ENCODE data around the gene HSBP1. TPM values are rescaled to one million over a fixed set of nuclear protein-coding genes. Genes with fewer than 3 reads are reported as not detected.
A peak's percentile ranks its signal among the peaks of the same experiment; 100 is the strongest.

Gene HSBP1
- total and polyA plus RNA-seq, 2 donors (not counting 1 experiment from before 2014, with no cell fraction given), result 135 to 184 TPM

DNA sequence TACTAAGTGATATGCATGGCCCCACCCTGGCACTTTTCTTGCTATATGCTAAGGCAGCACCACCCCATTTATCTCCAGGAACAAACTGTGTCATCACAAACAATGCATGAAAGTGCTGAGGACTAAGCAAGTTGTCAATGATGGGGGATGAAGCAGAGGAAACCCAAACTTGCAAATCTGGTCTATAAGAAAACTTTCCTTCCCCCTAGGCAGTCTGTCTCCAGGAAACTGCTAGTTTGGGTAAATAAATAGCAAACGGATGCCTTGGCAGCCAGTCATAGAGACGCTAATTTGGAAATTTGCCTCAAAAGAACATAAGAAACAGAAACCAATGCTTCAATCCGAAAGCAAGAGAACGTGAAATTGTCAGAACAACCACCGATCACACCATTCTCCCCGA, 5.6 kb upstream of the HSBP1 start:
- peak; percentile 67 to 81 for DNase-seq (ENCODE audit: low read depth in 2 of 2)
- Histone ChIP-seq H2AFZ (ENCODE audit: low read length) (peak overlapping the region; percentile 48), H4K20me1 (ENCODE audit: control insufficient read depth, extremely low read depth, insufficient read depth, low read length) (no peaks in the 10 kb centered on the region), H3K27ac (ENCODE audit: insufficient read depth, low read length) (peak overlapping the region; percentile 62), H3K79me2 (ENCODE audit: control insufficient read depth, insufficient read depth, low read length) (no peaks in the 10 kb centered on the region), H3K36me3 (ENCODE audit: control insufficient read depth, insufficient read depth, low read length) (no peaks in the 10 kb centered on the region), H3K4me1 (ENCODE audit: control insufficient read depth, extremely low read depth, insufficient read depth, low read length) (peaks cover 4% of the 10 kb centered on the region), H3K27me3 (ENCODE audit: control insufficient read depth, insufficient read depth, low read length) (no peaks in the 10 kb centered on the region), H3K4me2 (ENCODE audit: extremely low read depth, insufficient read depth, low read length) (peak overlapping the region; percentile 76), H3K4me3 (replicated peaks in 1 of 4; ENCODE audit: control extremely low read depth in 1 of 4, insufficient read depth in 1 of 4, low read depth in 3 of 4, low read length in 4 of 4) (peak overlapping the region; percentile 22 to 54 (median 41)), H3K9ac (ENCODE audit: insufficient read depth, low read length) (no peak overlapping the region), H3K9me3 (ENCODE audit: control insufficient read depth, insufficient read depth, low read depth, low read length) (no peaks in the 10 kb centered on the region)
- TF ChIP-seq, protein P1, sequence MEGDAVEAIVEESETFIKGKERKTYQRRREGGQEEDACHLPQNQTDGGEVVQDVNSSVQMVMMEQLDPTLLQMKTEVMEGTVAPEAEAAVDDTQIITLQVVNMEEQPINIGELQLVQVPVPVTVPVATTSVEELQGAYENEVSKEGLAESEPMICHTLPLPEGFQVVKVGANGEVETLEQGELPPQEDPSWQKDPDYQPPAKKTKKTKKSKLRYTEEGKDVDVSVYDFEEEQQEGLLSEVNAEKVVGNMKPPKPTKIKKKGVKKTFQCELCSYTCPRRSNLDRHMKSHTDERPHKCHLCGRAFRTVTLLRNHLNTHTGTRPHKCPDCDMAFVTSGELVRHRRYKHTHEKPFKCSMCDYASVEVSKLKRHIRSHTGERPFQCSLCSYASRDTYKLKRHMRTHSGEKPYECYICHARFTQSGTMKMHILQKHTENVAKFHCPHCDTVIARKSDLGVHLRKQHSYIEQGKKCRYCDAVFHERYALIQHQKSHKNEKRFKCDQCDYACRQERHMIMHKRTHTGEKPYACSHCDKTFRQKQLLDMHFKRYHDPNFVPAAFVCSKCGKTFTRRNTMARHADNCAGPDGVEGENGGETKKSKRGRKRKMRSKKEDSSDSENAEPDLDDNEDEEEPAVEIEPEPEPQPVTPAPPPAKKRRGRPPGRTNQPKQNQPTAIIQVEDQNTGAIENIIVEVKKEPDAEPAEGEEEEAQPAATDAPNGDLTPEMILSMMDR (conservative IDR thresholded peaks at IDR 0.05 in 1 of 2, IDR thresholded peaks at IDR 0.05 in 1 of 2; ENCODE audit: low read depth in 1 of 2, low read length in 2 of 2), result no peak
- TF ChIP-seq EZH2 (IDR thresholded peaks at IDR 0.05; ENCODE audit: low read length, missing control alignments), result no peak

DNA sequence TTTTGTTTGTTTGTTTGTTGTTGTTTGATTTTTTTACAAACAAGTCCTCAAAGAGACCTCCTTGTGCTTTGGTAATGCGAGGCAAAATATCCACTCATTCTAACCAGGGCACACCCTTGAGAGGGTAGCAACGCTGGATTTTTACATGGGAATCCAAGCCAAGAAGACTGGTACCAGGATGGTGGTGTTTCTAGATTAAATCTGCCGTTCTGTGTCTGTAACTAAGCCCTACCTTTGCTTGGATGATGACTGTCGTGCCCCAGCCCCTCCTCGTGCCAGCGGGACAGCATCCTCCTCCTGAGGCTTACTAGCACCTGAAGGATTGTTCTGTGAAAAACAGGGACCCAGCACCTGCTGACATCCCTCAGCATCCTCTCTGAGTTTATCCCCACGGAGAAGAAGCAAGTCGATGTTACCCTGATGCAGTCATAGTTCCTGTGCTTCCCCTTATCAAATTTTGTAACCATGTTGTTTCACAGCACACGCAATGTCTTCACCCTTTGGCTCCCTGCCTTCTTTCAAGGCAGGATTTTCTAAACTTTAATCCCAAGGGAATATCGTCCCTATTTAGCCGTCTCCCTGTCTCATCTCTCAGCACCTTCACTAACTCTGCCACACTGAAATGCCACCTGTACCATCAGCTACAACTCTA, 5.1 kb upstream of the HSBP1 start:
- Histone ChIP-seq H4K20me1 (ENCODE audit: control insufficient read depth, extremely low read depth, insufficient read depth, low read length) (no peaks in the 10 kb centered on the region), H3K79me2 (ENCODE audit: control insufficient read depth, insufficient read depth, low read length) (no peaks in the 10 kb centered on the region), H3K9ac (ENCODE audit: insufficient read depth, low read length) (peak overlapping the region; percentile 33), H2AFZ (ENCODE audit: low read length) (peak overlapping the region; percentile 48), H3K9me3 (ENCODE audit: control insufficient read depth, insufficient read depth, low read depth, low read length) (no peaks in the 10 kb centered on the region), H3K4me1 (ENCODE audit: control insufficient read depth, extremely low read depth, insufficient read depth, low read length) (peaks cover 4% of the 10 kb centered on the region), H3K27me3 (ENCODE audit: control insufficient read depth, insufficient read depth, low read length) (no peaks in the 10 kb centered on the region), H3K27ac (ENCODE audit: insufficient read depth, low read length) (peak overlapping the region; percentile 62), H3K4me3 (replicated peaks in 1 of 4; ENCODE audit: control extremely low read depth in 1 of 4, insufficient read depth in 1 of 4, low read depth in 3 of 4, low read length in 4 of 4) (peak overlapping the region; percentile 22 to 54 (median 41)), H3K36me3 (ENCODE audit: control insufficient read depth, insufficient read depth, low read length) (no peaks in the 10 kb centered on the region), H3K4me2 (ENCODE audit: extremely low read depth, insufficient read depth, low read length) (peak overlapping the region; percentile 76)
- no peak for TF ChIP-seq EZH2 (IDR thresholded peaks at IDR 0.05; ENCODE audit: low read length, missing control alignments)
- TF ChIP-seq, protein P1 (conservative IDR thresholded peaks at IDR 0.05 in 1 of 2, IDR thresholded peaks at IDR 0.05 in 1 of 2; ENCODE audit: low read depth in 1 of 2, low read length in 2 of 2), result no peak
- DNase-seq (ENCODE audit: low read depth in 2 of 2), result no peak

DNA sequence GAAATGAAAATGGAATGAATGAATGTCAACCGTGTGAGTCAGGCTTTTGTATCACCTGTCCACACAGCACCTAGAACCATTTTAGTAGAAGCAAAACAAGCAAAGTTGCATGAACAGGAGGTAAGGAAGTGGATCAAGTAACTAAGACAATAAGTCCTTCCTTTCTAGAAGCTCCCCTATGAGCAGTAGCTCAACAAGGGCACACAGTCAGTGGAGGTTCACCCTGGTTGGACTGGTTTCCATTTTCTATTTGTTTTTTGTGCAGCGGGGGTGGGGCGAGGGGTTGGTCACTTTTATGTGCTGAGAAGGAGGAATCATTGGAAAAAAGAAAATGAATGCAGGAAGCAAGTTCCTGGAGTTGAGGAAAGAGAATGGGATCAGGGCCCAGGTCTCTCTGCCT, 4.0 kb upstream of the HSBP1 start:
- Histone ChIP-seq H3K4me2 (ENCODE audit: extremely low read depth, insufficient read depth, low read length) (no peak overlapping the region), H3K27me3 (ENCODE audit: control insufficient read depth, insufficient read depth, low read length) (no peaks in the 10 kb centered on the region), H3K27ac (ENCODE audit: insufficient read depth, low read length) (no peak overlapping the region), H3K4me1 (ENCODE audit: control insufficient read depth, extremely low read depth, insufficient read depth, low read length) (peaks cover 4% of the 10 kb centered on the region), H3K36me3 (ENCODE audit: control insufficient read depth, insufficient read depth, low read length) (no peaks in the 10 kb centered on the region), H3K79me2 (ENCODE audit: control insufficient read depth, insufficient read depth, low read length) (peaks cover 7% of the 10 kb centered on the region), H4K20me1 (ENCODE audit: control insufficient read depth, extremely low read depth, insufficient read depth, low read length) (no peaks in the 10 kb centered on the region), H3K9ac (ENCODE audit: insufficient read depth, low read length) (no peak overlapping the region), H3K4me3 (replicated peaks in 1 of 4; ENCODE audit: control extremely low read depth in 1 of 4, insufficient read depth in 1 of 4, low read depth in 3 of 4, low read length in 4 of 4) (no peak overlapping the region), H3K9me3 (ENCODE audit: control insufficient read depth, insufficient read depth, low read depth, low read length) (no peaks in the 10 kb centered on the region), H2AFZ (ENCODE audit: low read length) (no peak overlapping the region)
- no peak for DNase-seq (ENCODE audit: low read depth in 2 of 2)
- TF ChIP-seq EZH2 (IDR thresholded peaks at IDR 0.05; ENCODE audit: low read length, missing control alignments), result no peak
- TF ChIP-seq, protein P1 (conservative IDR thresholded peaks at IDR 0.05 in 1 of 2, IDR thresholded peaks at IDR 0.05 in 1 of 2; ENCODE audit: low read depth in 1 of 2, low read length in 2 of 2), result no peak

Measured in fibroblast of lung (primary cell).